ENCODE results near the gene P2RY11.

GRCh38 chr19:10146142-10146541 lies 34.6 kb downstream of the P2RY11 start:
- TF ChIP-seq CTCF (IDR thresholded peaks at IDR 0.05) (no peak), POLR2AphosphoS5 (IDR thresholded peaks at IDR 0.05) (no peak), POLR2A (IDR thresholded peaks at IDR 0.05) (no peak), EP300 (IDR thresholded peaks at IDR 0.05) (no peak)

Data from suprapubic skin (tissue), 4 donors.